Transverse colon (tissue), 4 donors: ENCODE measurements around the gene PLCB2.

Experiments used
- CTCF ChIP-seq, 5 experiments: fragments of 200-600 bp in 3 of 5; fragments of 450-650 bp in 2 of 5; sonication (generic) in 3 of 5; IDR thresholded peaks; 1 replicate in 2 of 5; 2 replicates in 3 of 5; pipeline ENCODE4 v1.5.1; 2016 to 2017; ENCODE audit warnings: antibody characterized with exemption in 5 of 5, inconsistent platforms in 3 of 5, mild to moderate bottlenecking in 2 of 5, moderate library complexity in 1 of 5
- EP300 ChIP-seq: sonication (generic); formaldehyde crosslinking; IDR thresholded peaks from one replicate; pipeline ENCODE4 v1.6.1; 2017; ENCODE audit warnings: antibody characterized with exemption, low read depth
- POLR2A ChIP-seq: fragments of 450-650 bp; IDR thresholded peaks from one replicate; pipeline ENCODE4 v1.6.1; 2016; ENCODE audit warnings: antibody characterized with exemption, mild to moderate bottlenecking, moderate library complexity
- POLR2AphosphoS5 ChIP-seq, 3 donors: sonication (generic); formaldehyde crosslinking; IDR thresholded peaks; one replicate each; pipeline ENCODE4 v1.6.1; 2016; ENCODE audit warnings: antibody characterized with exemption in 3 of 3

DNA sequence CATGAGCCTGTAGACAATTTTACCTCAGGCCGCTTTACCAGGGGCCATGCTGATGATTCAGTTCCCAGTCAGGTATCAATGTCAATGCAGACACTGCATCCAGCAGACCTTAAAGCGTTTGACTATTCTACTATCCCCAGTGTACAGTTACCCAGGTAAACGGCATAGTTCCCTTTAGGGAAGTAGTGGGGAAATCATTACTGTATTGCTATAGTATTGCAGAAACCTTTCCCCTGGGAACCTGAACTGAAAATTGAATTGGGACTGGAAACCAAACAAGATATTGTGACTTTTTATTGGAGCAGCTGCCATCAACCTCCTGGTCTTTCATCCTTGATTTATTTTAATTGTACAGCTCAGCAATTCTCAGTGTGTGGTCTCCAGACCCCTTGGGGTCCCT lies 9.2 kb upstream of the PLCB2 start:
- TF ChIP-seq POLR2A: no peak
- no peak for TF ChIP-seq CTCF (IDR thresholded peaks at IDR 0.05)
- TF ChIP-seq POLR2AphosphoS5 (IDR thresholded peaks at IDR 0.05): no peak
- TF ChIP-seq EP300: no peak
